GM11168 (cell line): Measurements from ENCODE around the gene C1orf216.

Source experiments
- in situ Hi-C: fragments of 300-500 bp; cut with MboI; formaldehyde crosslinking; loops from one replicate; pipeline ENCODE4 v1.12.0; 2022; ENCODE audit warnings: low sequenced_read_pairs; ENCODE audit not compliant: unreplicated experiment

The C1orf216 gene, protein sequence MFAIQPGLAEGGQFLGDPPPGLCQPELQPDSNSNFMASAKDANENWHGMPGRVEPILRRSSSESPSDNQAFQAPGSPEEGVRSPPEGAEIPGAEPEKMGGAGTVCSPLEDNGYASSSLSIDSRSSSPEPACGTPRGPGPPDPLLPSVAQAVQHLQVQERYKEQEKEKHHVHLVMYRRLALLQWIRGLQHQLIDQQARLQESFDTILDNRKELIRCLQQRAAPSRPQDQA

GRCh38 chr1:35718492-35719336 lies at the start of gene C1orf216:
Gene C1orf216 (minus strand): TSS chr1:35718884. CDS start chr1:35716321, 2,563 bp downstream.
- in situ Hi-C loops: loop anchor here (10.0 to 25.0 kb wide), 2 partner anchors 144 to 256 kb away; partner anchors contain the start of gene TFAP2E

DNA sequence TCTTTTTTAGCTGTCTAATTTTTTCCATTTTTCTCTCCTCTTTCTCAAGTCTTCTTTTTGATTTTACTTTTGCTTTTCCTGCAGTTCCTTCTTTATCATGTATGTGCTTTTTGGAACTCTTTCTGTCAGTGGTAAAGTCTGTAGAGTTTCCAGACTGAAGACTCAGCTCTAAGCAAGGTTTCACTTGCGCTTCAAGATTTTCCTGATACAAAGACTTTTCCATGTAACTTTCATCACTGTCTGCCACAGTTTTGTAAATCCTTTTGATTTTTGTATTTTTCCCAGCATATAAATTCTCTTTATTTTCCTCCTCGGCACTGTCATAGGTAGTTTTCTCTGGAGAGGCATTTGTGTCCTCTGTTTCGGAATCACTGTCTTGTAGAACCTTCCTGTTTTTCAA lies 45.6 kb upstream of the C1orf216 start:
- in situ Hi-C loops: no loop called here

DNA sequence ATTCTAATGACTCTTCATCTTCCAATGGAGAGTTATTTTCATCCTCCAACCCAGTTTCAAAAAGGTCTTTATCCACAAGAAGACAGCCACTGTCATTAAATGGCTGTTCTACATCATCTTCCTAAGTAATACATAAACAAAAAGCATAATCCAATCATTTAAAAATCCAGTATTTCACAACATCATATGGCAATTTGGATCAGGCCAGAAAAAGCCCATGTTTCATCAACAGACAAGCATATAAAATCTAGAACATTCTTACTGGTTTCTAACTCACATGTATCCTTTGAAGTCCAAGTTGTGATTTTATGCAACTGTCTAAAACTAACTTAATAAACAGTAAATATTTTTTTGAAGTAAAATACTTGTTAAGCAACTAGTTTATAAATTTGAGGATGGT lies 44.5 kb upstream of the C1orf216 start:
- in situ Hi-C loops: no loop called here

GRCh38 chr1:35762141-35762540 lies 43.5 kb upstream of the C1orf216 start:
- in situ Hi-C loops: no loop called here

- in situ Hi-C loops: no loop called here
These were observed 37.4 kb upstream of the C1orf216 start for GRCh38 chr1:35756064-35756463.

GRCh38 chr1:35753626-35754260 lies 35.1 kb upstream of the C1orf216 start:
- in situ Hi-C loops: no loop called here

- in situ Hi-C loops: no loop called here
These were observed 29.6 kb upstream of the C1orf216 start for GRCh38 chr1:35748326-35748725.

GRCh38 chr1:35745124-35745730 lies 26.5 kb upstream of the C1orf216 start:
- in situ Hi-C loops: no loop called here

DNA sequence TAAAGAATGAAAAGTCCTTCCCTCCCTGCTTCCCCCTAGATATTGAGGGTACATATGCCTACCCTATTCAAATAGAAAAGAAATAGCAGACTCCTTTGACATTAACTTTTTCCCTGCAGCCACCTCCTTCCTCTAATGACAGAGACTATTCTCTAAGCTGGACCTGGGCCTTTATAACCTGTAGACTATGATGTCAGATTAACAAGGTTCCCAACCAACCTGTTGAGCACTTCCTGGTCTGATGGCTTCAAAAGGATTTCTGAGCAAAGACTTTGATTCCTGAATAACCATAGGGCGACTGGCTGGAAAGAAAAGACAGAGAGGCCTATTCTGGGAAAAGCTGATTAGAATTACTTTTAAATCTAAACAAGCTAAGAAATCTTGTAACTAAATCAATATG lies 18.4 kb upstream of the C1orf216 start:
- in situ Hi-C loops: no loop called here

- in situ Hi-C loops: no loop called here
These were observed 8.9 kb upstream of the C1orf216 start for GRCh38 chr1:35727434-35728040.

DNA sequence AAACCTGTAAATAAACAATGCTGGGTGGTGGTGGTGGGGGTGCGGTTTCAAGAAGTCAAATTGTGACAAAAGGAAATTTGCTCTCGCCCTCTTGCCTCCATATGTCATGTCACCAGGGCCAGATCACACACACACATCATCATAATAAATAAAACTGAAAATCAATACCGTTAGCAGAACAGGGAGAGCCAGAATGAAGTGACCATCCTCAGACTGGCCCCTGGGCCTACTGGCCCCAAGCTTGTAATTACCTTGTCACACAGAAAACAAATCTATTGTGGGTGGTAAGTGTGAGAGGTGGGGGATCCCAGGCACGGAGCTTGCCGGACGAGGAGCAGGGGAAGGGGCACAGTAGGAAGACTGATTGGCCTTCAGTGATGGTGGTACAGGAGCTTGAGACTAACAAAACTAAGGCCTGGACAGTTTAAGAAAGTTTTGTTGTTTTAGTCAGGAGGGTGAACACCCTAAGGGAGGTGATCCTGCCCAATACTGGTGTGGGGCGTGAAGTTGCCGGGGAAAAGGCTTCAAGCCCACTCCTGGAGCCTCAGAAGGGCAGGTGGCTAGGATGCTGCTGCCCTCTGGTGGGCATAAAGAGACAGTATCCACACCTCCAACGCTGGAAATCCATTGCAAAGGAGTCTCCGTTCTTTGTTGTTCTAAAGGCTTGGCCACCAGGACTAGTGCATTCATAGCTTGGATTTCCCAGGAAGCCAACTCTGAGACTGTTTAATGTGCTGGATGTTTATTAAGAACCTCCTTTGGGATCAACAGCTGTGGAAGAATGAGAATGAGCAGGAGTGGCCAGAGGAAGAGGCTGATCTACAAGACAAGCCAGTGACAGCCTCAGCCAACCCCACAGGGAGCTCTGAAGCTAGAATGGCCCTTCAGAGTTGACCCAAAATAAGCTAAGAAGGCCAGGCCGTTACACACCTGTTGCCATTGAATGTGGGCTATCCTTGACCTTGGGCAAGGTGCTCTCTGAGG lies 8.1 kb upstream of the C1orf216 start:
- in situ Hi-C loops: no loop called here

- in situ Hi-C loops: no loop called here
These were observed 6.9 kb upstream of the C1orf216 start for GRCh38 chr1:35725596-35725995.

DNA sequence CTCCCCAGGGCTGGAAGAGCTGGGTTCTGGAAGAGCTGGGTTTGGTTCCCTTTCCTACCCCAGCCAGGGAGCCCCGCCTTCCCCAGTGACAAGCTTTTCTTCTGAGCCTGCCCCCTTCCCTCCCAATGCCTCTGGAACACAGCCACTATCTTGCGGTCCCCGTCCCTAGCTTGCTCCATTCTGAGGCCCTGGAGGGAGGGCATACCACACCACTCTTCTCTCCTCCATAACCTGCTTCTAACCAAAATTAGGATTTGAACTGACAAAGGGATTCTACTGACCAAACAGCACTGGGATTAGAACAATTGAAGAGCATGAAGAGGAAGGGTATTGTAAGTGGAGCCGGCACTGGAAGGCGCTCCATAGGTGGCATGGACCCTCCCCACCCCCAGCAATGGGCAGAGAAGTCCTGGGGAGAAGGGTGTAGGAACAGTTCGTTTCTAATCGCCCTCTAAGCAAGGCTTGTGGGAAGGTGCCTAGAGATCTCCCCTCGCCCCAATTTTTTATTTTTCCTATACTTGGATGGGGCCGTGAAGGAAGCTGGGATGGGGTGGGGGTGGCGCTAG lies 690 bp downstream of the C1orf216 start:
- in situ Hi-C loops: loop anchor here (10.0 to 25.0 kb wide), 2 partner anchors 143 to 256 kb away; partner anchors contain the start of gene TFAP2E

DNA sequence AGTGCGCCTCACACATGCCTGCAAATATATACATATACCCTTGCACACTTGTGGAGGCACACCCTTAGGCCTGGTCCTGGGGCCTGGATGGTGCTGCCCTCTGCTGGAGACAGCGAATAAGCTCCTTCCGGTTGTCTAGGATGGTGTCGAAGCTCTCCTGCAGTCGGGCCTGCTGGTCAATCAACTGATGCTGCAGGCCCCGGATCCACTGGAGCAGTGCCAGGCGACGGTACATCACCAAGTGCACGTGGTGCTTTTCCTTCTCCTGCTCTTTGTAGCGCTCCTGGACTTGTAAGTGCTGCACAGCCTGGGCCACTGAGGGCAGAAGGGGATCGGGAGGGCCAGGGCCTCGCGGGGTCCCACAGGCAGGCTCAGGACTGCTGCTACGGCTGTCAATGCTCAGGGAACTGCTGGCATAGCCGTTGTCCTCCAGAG lies 3.1 kb downstream of the C1orf216 start:
- in situ Hi-C loops: loop anchor here (10.0 to 25.0 kb wide), 2 partner anchors 141 to 253 kb away; partner anchors contain the start of gene TFAP2E

- in situ Hi-C loops: loop anchor here (10.0 to 25.0 kb wide), 2 partner anchors 140 to 253 kb away; partner anchors contain the start of gene TFAP2E
These were observed 3.6 kb downstream of the C1orf216 start for GRCh38 chr1:35714921-35715567.

DNA sequence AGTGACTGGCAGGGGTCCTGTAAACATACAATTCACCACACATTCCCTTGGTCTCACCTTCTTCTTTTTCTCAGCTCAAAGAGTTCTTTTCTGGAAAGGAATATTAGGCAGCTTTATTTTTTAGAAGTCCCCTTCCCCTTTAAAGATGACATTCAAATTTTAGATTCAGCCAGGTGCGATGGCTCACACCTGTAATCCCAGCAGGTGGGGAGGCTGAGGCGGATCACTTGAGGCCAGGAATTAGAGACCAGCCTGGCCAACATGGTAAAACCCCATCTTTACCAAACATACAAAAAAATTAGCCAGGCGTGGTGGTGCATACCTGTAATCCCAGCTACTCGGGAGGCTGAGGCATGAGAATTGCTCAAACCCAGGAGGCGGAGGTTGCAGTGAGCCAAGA lies 7.6 kb downstream of the C1orf216 start:
- in situ Hi-C loops: loop anchor here (10.0 to 25.0 kb wide), 2 partner anchors 136 to 249 kb away; partner anchors contain the start of gene TFAP2E

DNA sequence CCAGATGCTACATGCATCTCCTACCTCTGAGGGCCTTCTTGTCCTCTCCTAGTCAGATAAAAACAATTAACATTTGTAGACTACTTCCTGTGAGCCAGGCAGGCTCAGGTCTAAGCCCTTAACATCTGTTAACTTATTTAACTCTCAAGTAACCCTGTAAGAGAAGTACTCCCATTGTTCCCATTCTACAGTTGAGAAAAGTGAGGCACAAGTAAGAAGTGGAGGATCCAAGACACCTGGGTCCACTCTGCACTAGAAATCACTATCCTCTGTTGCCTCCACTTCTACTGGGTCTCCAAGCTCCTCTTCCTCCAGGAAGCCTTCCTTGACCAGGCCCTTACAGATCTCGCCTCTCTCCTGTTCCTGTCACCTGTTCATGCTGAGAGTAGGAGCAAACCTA lies 9.7 kb downstream of the C1orf216 start:
- in situ Hi-C loops: loop anchor here (25.0 kb wide), 1 partner anchor 247 kb away; no protein-coding TSS in a partner anchor

DNA sequence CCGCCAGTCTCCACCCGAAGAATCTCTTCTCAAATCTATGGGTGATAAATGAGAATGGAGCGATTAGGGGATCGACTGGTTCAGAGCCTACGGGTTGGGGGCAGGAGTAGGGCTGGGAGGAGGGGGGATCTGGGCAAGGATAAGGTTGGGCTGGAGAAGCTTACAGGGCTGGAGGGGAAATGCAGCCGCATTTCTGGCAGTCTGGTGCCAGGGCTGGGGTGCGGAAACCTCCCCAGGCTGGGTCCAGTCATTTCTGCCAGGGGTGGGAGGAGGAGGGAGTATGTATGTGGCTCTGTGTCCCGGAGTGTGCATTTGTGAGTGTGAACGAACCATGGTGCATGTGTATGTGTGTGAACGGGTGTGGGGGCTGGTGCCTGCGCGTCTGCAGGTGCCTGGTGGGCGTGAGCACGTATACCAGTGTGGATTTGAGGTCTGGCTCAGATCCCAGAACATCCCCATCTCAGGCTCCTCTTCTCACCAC lies 10.2 kb downstream of the C1orf216 start:
- in situ Hi-C loops: loop anchor here (25.0 kb wide), 1 partner anchor 246 kb away; no protein-coding TSS in a partner anchor
